Kidney epithelial cell (primary cell): ENCODE results near the gene NEIL1. TPM values are rescaled to one million over a fixed set of nuclear protein-coding genes. Genes with fewer than 3 reads are reported as not detected.

Experiments used
- DNase-seq: peaks from one replicate; pipeline ENCODE4 v3.0.0-alpha.2; 2010; ENCODE audit warnings: low read depth
- H3K27me3 ChIP-seq: 2 replicates; pipeline ENCODE4 v1.6.0; 2011; ENCODE audit warnings: low read length; ENCODE audit not compliant: control insufficient read depth, insufficient read depth
- H3K36me3 ChIP-seq: 2 replicates; pipeline ENCODE4 v1.5.1; 2011; ENCODE audit warnings: low read length; ENCODE audit not compliant: control insufficient read depth, insufficient read depth
- H3K4me3 ChIP-seq: 2 replicates; pipeline ENCODE4 v1.5.1; 2011; ENCODE audit warnings: low read depth, mild to moderate bottlenecking, control low read depth, low read length
- CTCF ChIP-seq: IDR thresholded peaks from 2 replicates; pipeline ENCODE4 v1.5.1; 2011; ENCODE audit warnings: mild to moderate bottlenecking, moderate library complexity, low read length, control low read depth, inconsistent platforms; ENCODE audit not compliant: insufficient read depth, poor library complexity, severe bottlenecking
- total RNA-seq: library from RNA; depleted of rRNA; stranded (reverse); fragments of >200 nt; gene quantifications from 2 replicates; pipeline ENCODE4 v1.2.3, GENCODE V29; 2015

The NEIL1 gene
- total RNA-seq, 1 donor from 2014 or later = 6.1 TPM

- Histone ChIP-seq H3K36me3 (peaks cover 4% of the 10 kb centered on the region), H3K27me3 (no peaks in the 10 kb centered on the region), H3K4me3 (no peak overlapping the region)
- TF ChIP-seq CTCF = no peak
- no peak for DNase-seq
These were observed 16.9 kb downstream of the NEIL1 start for GRCh38 chr15:75363786-75364185.

- no peak for TF ChIP-seq CTCF
- Histone ChIP-seq H3K27me3 (no peaks in the 10 kb centered on the region), H3K4me3 (no peak overlapping the region), H3K36me3 (peaks cover 1% of the 10 kb centered on the region)
- no peak for DNase-seq
These were observed 18.0 kb downstream of the NEIL1 start for GRCh38 chr15:75364881-75365280.

GRCh38 chr15:75366163-75366562, 19.3 kb downstream of the NEIL1 start:
- TF ChIP-seq CTCF = no peak
- H3K27me3 ChIP-seq = no peaks in the 10 kb centered on the region

GRCh38 chr15:75367006-75367405, 20.2 kb downstream of the NEIL1 start:
- no peak for TF ChIP-seq CTCF
- DNase-seq = no peak
- H3K27me3 ChIP-seq = no peaks in the 10 kb centered on the region
- H3K4me3 ChIP-seq = no peak overlapping the region
- H3K36me3 ChIP-seq = peaks cover 3% of the 10 kb centered on the region

More at GRCh38 chr15:75366163-75366562, 19.3 kb downstream of the NEIL1 start:
- Histone ChIP-seq H3K4me3 (no peak overlapping the region), H3K36me3 (peaks cover 1% of the 10 kb centered on the region)
- no peak for DNase-seq

GRCh38 chr15:75367406-75367912, 20.6 kb downstream of the NEIL1 start:
- Histone ChIP-seq H3K27me3 (no peaks in the 10 kb centered on the region), H3K36me3 (peaks cover 3% of the 10 kb centered on the region), H3K4me3 (peak overlapping the region; percentile 83)
- no peak for DNase-seq
- no peak for TF ChIP-seq CTCF
